ENCODE data around the gene FOXP1.

FOXP1 gene

DNA sequence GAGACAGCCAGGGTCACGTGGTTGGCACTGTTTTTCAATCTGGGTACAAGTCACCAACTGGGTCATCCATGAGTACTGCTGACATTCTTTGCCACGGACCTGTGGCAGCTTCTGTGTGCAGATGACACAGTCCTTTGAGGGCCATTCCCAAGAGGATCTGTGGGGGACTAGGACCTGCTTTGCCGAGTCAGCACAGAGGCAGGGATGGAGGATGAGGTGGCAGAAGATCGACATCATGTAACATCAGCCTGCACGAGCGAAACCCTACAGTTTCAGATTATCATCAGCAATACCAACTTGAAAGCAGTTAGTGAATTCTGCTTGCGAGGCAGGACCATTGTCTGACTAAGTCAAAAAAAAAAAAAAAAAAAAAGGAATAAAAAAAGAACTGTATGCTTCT is 227.7 kb downstream of the FOXP1 start:
- H3K4me1 Mint-ChIP-seq = peaks cover 8% of the 10 kb centered on the region
- TF ChIP-seq, protein P1, sequence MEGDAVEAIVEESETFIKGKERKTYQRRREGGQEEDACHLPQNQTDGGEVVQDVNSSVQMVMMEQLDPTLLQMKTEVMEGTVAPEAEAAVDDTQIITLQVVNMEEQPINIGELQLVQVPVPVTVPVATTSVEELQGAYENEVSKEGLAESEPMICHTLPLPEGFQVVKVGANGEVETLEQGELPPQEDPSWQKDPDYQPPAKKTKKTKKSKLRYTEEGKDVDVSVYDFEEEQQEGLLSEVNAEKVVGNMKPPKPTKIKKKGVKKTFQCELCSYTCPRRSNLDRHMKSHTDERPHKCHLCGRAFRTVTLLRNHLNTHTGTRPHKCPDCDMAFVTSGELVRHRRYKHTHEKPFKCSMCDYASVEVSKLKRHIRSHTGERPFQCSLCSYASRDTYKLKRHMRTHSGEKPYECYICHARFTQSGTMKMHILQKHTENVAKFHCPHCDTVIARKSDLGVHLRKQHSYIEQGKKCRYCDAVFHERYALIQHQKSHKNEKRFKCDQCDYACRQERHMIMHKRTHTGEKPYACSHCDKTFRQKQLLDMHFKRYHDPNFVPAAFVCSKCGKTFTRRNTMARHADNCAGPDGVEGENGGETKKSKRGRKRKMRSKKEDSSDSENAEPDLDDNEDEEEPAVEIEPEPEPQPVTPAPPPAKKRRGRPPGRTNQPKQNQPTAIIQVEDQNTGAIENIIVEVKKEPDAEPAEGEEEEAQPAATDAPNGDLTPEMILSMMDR (IDR thresholded peaks at IDR 0.05; ENCODE audit: unreplicated experiment in 3 of 3) = no peak
- H3K27me3 Mint-ChIP-seq (ENCODE audit: low read depth) = peaks cover 3% of the 10 kb centered on the region
- H3K9me3 Mint-ChIP-seq = no peaks in the 10 kb centered on the region
- no peak overlapping the region for H3K4me3 Mint-ChIP-seq
- no peak overlapping the region for H3K27ac Mint-ChIP-seq
- peaks cover 8% of the 10 kb centered on the region for H3K36me3 Mint-ChIP-seq (ENCODE audit: low read depth)

- no peak overlapping the region for H3K27ac Mint-ChIP-seq
These were observed 228.5 kb downstream of the FOXP1 start for GRCh38 chr3:71355037-71355436.

DNA sequence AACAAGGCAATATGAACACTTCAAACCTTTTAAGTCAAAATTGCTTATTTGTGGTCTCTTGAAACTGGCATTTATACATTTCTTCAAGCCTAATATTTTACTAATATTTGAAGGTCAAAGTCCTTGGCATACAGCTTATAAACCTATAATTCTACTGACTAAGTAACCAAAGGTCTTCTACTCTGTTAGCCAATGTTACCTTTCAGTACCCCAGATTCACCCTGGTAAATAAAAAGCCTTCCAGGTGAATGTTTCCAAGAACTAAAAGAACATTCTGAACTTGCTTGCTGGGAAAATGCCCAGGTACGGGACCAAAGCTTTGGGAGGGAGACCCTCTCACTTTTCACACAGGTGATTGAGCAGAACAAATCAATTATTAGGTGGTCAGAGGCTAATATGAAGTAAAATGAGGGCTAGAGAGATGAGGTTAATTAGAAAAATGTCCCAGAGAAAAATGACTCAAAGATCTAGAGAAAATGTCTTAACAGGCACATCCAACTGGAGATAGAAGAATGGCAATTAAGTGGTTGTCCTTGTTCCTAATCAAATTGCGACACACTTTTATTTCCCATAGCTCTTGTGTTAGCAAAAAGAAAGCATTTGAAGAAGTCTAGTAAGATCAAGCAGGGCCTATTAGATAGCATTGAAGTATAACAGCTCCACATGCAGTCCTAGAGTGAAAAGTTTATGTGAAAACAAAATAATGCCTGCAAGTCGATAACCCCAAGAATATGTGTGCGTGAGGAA is 232.0 kb downstream of the FOXP1 start:
- TF ChIP-seq, protein P1 (IDR thresholded peaks at IDR 0.05; ENCODE audit: unreplicated experiment in 3 of 3) = no peak
- Mint-ChIP-seq H3K4me3 (no peak overlapping the region), H3K27ac (no peak overlapping the region), H3K9me3 (no peaks in the 10 kb centered on the region), H3K27me3 (ENCODE audit: low read depth) (peaks cover 3% of the 10 kb centered on the region), H3K36me3 (ENCODE audit: low read depth) (no peaks in the 10 kb centered on the region), H3K4me1 (no peaks in the 10 kb centered on the region)

More at GRCh38 chr3:71355037-71355436, 228.5 kb downstream of the FOXP1 start:
- Mint-ChIP-seq H3K4me1 (no peaks in the 10 kb centered on the region), H3K36me3 (ENCODE audit: low read depth) (peaks cover 8% of the 10 kb centered on the region), H3K9me3 (no peaks in the 10 kb centered on the region), H3K27me3 (ENCODE audit: low read depth) (peaks cover 3% of the 10 kb centered on the region), H3K4me3 (no peak overlapping the region)
- TF ChIP-seq, protein P1 (IDR thresholded peaks at IDR 0.05; ENCODE audit: unreplicated experiment in 3 of 3) = no peak

DNA sequence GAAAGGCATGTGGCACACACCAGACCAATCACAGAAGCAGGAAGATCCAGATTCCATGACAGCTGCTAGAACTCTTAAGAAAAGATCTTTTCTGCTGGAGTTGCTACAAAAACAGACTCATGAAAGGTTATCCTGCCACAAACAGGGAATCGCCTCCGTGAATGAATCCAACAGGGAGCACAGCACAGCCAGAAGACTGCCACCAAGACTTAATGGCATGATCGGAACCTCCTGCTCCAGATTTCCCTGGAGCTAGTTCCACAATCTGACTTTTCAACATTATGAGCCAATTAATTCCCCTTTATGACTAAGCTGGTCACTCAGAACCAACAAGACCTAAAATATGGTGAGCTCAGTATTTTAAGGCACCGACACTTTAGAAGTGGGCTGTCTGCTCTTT is 232.5 kb downstream of the FOXP1 start:
- H3K4me1 Mint-ChIP-seq = peaks cover 4% of the 10 kb centered on the region
- TF ChIP-seq, protein P1 (IDR thresholded peaks at IDR 0.05; ENCODE audit: unreplicated experiment in 3 of 3) = no peak
- H3K27me3 Mint-ChIP-seq (ENCODE audit: low read depth) = peaks cover 3% of the 10 kb centered on the region
- H3K4me3 Mint-ChIP-seq = no peak overlapping the region
- H3K27ac Mint-ChIP-seq = no peak overlapping the region
- H3K36me3 Mint-ChIP-seq (ENCODE audit: low read depth) = no peaks in the 10 kb centered on the region
- H3K9me3 Mint-ChIP-seq = no peaks in the 10 kb centered on the region

DNA sequence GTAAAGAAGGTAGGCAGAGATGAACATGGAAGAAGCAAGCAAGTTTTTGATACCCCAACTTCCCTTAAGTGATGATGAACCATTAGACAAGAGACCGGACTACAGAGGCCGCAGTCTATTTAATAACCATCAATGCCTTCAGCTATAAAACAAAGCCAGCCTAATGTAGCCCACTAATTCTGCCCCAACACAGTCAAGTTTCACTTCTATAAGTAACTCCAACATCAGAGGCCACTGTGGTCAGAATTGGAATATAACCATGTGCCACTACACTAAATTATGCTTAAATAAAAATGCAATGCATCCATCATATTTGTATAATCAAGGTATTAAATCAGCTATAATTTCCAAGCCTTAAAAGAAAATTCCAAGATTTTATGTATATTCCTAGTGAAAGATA is 234.7 kb downstream of the FOXP1 start:
- Mint-ChIP-seq H3K4me1 (peaks cover 13% of the 10 kb centered on the region), H3K27ac (no peak overlapping the region), H3K36me3 (ENCODE audit: low read depth) (no peaks in the 10 kb centered on the region), H3K4me3 (no peak overlapping the region), H3K27me3 (ENCODE audit: low read depth) (peaks cover 3% of the 10 kb centered on the region), H3K9me3 (no peaks in the 10 kb centered on the region)
- TF ChIP-seq, protein P1 (IDR thresholded peaks at IDR 0.05; ENCODE audit: unreplicated experiment in 3 of 3) = no peak
